ENCODE measurements around the gene TICAM2. TPM values are rescaled to one million over a fixed set of nuclear protein-coding genes. Genes with fewer than 3 reads are reported as not detected.

Gene TICAM2
- total and polyA plus RNA-seq, 9 of the 15 experiments (the other 6 are each of a cell fraction or from before 2014, with no cell fraction given), result 0.15 to 1.8 (median 0.98) TPM

GRCh38 chr5:115555084-115555633 lies 47.1 kb downstream of the TICAM2 start:
- Histone ChIP-seq H3K9me1 (ENCODE audit: control insufficient read depth, insufficient read depth, low read length) (no peaks in the 10 kb centered on the region), H3K27me3 (ENCODE audit: control insufficient read depth in 2 of 2, insufficient read depth in 2 of 2, low read length in 2 of 2) (no peaks in the 10 kb centered on the region), H3K36me3 (ENCODE audit: control insufficient read depth, insufficient read depth, low read length) (no peaks in the 10 kb centered on the region), H3K4me1 (replicated peaks in 1 of 2; ENCODE audit: control insufficient read depth in 2 of 2, insufficient read depth in 2 of 2, low read length in 2 of 2) (peaks cover 0 to 14% of the 10 kb centered on the region in 2 experiments; a peak in 4 of 5 replicates), H3K79me2 (ENCODE audit: control insufficient read depth, insufficient read depth, low read length) (no peaks in the 10 kb centered on the region), H3K9ac (ENCODE audit: insufficient read depth in 1 of 2, low read depth in 2 of 2, low read length in 2 of 2) (no peak overlapping the region), H4K20me1 (replicated peaks; ENCODE audit: control insufficient read depth, insufficient read depth, low read length) (no peaks in the 10 kb centered on the region), H3K4me2 (ENCODE audit: insufficient read depth, low read length) (no peak overlapping the region), H3K27ac (ENCODE audit: extremely low read depth, low read depth, low read length) (no peak overlapping the region), H3K9me3 (replicated peaks; ENCODE audit: control insufficient read depth, insufficient read depth, low read depth, low read length) (no peaks in the 10 kb centered on the region), H2AFZ (ENCODE audit: low read depth, low read length) (no peak overlapping the region; the same call in 1 of the 2 replicates), H3K4me3 (no peak overlapping the region)
- intact Hi-C loops (cut with micrococcal nuclease), result no loop called here
- 18% methylated on average over 4 of the region's 4 CpGs for WGBS (ENCODE audit: insufficient coverage, low coverage, missing lambda C conversion rate)
- ChIA-PET POLR2A (interaction anchor here (0.7 kb wide), 1 partner anchor 46 kb away, joined by 3 read pairs; no protein-coding TSS in a partner anchor), CTCF (ENCODE audit: low intra/inter-chr PET ratio) (no interaction called here)
- no peak for FAIRE-seq
- TF ChIP-seq ZNF584 (CRISPR knock-in tag; IDR thresholded peaks at IDR 0.05; ENCODE audit: low read depth) (no peak), NEUROD1 (IDR thresholded peaks at IDR 0.05; ENCODE audit: borderline replicate concordance, low read depth, low read length, partially characterized antibody) (no peak), HIVEP1 (CRISPR knock-in tag; IDR thresholded peaks at IDR 0.05) (no peak), SMAD4 (CRISPR knock-in tag; conservative IDR thresholded peaks at IDR 0.05) (no peak), ZNF717 (CRISPR knock-in tag; IDR thresholded peaks at IDR 0.05) (no peak), TARDBP (IDR thresholded peaks at IDR 0.05) (no peak), ZNF511 (CRISPR knock-in tag; IDR thresholded peaks at IDR 0.05) (no peak), IRF2 (CRISPR knock-in tag; IDR thresholded peaks at IDR 0.05) (no peak), HCFC1 (IDR thresholded peaks at IDR 0.05; ENCODE audit: low read depth, low read length) (no peak), ARID1B (IDR thresholded peaks at IDR 0.05) (no peak), PREB (CRISPR knock-in tag; IDR thresholded peaks at IDR 0.05) (no peak), PML (IDR thresholded peaks at IDR 0.05; ENCODE audit: low read length) (no peak), GATA2 (CRISPR knock-in tag; IDR thresholded peaks at IDR 0.05) (no peak), TBP (optimal IDR thresholded peaks at IDR 0.05; ENCODE audit: low read depth, low read length) (no peak), ZSCAN32 (CRISPR knock-in tag; IDR thresholded peaks at IDR 0.05) (no peak)
- TF ChIP-seq, protein P1, sequence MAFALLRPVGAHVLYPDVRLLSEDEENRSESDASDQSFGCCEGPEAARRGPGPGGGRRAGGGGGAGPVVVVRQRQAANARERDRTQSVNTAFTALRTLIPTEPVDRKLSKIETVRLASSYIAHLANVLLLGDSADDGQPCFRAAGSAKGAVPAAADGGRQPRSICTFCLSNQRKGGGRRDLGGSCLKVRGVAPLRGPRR (CRISPR knock-in tag; IDR thresholded peaks at IDR 0.05), result no peak
- TF ChIP-seq, protein P2, sequence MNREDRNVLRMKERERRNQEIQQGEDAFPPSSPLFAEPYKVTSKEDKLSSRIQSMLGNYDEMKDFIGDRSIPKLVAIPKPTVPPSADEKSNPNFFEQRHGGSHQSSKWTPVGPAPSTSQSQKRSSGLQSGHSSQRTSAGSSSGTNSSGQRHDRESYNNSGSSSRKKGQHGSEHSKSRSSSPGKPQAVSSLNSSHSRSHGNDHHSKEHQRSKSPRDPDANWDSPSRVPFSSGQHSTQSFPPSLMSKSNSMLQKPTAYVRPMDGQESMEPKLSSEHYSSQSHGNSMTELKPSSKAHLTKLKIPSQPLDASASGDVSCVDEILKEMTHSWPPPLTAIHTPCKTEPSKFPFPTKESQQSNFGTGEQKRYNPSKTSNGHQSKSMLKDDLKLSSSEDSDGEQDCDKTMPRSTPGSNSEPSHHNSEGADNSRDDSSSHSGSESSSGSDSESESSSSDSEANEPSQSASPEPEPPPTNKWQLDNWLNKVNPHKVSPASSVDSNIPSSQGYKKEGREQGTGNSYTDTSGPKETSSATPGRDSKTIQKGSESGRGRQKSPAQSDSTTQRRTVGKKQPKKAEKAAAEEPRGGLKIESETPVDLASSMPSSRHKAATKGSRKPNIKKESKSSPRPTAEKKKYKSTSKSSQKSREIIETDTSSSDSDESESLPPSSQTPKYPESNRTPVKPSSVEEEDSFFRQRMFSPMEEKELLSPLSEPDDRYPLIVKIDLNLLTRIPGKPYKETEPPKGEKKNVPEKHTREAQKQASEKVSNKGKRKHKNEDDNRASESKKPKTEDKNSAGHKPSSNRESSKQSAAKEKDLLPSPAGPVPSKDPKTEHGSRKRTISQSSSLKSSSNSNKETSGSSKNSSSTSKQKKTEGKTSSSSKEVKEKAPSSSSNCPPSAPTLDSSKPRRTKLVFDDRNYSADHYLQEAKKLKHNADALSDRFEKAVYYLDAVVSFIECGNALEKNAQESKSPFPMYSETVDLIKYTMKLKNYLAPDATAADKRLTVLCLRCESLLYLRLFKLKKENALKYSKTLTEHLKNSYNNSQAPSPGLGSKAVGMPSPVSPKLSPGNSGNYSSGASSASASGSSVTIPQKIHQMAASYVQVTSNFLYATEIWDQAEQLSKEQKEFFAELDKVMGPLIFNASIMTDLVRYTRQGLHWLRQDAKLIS (CRISPR knock-in tag; IDR thresholded peaks at IDR 0.05), result no peak
- TF ChIP-seq, protein P3, sequence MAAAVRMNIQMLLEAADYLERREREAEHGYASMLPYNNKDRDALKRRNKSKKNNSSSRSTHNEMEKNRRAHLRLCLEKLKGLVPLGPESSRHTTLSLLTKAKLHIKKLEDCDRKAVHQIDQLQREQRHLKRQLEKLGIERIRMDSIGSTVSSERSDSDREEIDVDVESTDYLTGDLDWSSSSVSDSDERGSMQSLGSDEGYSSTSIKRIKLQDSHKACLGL (CRISPR knock-in tag; IDR thresholded peaks at IDR 0.05; ENCODE audit: borderline replicate concordance, poor library complexity, severe bottlenecking), result no peak
- in situ Hi-C loops (cut with MboI), result no loop called here
- no peak for ATAC-seq
- BruUV-seq (replicated peaks), result no TSS peak
- DNase-seq (ENCODE audit: extremely low read depth in 1 of 4, low spot score in 3 of 4), result no peak
